Activated CD4-positive, alpha-beta T cell treated with anti-CD3 and anti-CD28 coated beads, Interleukin-2, Interleukin-4, amounts not matched to agents 100 ng/mL and 50 ng/mL, durations not matched to agents 16 hours and 8 hours (primary cell): Measurements from ENCODE around the gene ADAM10.

Experiments used
- DNase-seq: peaks from one replicate; pipeline ENCODE4 v3.0.0-alpha.2; 2020; ENCODE audit warnings: low spot score

ADAM10 gene

DNA sequence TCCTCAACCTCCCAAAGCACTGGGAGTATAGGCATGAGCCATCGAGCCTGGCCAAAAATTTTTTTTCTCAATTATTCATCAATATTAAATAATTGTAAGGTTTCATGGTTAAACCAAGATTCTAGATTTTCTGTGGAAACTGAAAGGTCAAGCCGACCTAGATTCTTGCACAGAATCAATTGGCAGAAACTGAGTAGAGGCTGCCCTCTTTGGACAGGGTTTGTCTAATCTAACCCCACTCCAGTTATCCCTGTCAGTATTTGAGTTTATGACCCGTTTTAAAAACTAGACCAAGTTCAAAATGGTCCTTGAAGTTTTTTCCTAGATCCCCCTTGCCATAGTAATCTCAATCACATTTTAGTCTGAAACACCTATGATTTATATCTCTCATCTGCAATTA lies 8.6 kb upstream of the ADAM10 start:
- DNase-seq = no peak

GRCh38 chr15:58755956-58756355 lies 6.4 kb upstream of the ADAM10 start:
- DNase-seq = no peak

GRCh38 chr15:58755350-58755749 lies 5.8 kb upstream of the ADAM10 start:
- no peak for DNase-seq

- no peak for DNase-seq
These were observed 3.2 kb upstream of the ADAM10 start for GRCh38 chr15:58752716-58753115.

DNA sequence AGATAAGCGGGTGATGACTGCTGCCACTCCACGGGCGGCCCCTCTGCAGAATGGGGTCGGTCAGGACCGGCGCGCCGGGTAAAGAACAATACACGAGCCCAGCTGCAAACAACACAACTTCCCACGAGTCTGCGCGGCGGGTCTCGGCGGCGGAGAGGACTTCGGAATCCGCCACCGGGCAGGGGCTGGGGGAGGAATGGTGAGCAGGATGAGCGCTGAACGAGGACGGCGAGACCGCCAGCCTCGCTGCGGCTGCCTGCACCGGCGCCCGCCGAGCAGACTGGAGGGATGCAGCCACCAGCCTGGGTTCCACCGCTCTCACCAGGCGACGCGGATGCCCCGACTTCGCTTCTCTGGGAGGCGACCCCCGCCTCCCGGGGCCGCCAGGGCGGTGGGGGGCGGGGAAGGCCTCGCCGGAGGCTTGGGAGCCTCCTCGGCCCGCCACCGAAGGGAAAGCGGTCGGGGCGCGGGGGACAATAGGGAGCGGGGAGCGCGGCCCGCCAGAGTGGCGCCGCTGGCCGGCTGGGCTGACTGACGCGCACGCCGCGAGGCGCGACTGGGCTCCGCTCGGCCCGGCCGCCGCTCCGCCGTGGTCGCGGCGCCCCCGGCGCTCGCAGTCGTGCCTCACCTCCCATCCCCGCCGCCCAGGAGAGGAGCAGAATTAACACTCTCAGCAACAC lies 515 bp downstream of the ADAM10 start:
- peak; percentile 41 for DNase-seq

DNA sequence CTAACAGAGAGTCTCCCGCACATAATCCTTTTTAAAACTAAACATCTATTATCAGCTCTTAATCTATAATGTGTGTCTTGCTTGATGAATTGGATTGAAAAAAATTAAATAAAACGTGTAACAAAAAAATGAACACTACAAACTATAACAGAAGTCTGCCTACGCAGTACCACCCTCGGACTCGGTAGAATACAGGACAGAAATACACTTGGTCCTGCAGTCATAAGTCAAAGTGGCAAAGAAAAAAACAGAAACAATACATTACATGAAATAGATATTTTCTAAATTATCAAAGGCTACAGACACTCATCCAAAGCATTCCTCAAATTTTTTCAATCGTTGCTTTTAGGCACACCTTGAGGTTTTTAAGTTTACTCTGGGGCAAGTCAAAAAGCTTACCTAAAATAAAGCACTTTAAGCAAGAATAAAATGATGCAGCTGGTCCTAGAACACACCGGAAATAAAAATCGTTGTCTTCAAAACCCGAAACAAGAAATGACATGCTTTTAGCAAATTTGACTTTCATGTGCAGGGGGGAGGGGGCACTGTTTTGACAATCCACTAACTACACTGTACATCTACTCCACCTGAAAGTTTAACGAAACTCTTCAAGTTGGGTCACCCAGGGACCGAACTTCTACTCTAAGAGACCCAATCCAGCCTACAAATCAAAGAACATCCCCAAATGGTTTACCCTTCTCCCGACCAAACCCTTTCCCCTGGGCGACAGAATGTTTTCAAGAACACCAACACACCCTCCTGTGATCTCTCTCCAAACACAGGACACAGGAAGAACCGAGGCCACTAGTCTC lies 1.3 kb downstream of the ADAM10 start:
- DNase-seq = peak; percentile 66

DNA sequence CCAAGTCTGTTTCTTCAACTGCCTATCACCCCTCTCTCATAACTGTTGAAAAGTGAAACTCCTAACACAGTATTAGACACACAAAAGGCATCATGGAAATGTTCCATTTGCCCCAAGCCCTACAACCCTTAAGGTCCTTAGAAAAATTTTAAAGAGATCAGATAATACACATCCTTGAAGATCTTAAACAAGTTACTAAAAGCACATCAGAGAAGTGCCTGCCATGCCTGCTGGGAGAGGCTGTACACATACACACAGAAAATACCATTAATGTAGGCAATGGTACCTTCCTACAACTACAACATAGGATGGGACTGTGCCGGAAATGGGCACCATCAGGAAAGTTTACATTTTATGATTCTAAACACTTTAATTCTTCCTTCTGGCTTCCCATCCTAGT lies 3.3 kb downstream of the ADAM10 start:
- no peak for DNase-seq

- no peak for DNase-seq
These were observed 6.5 kb downstream of the ADAM10 start for GRCh38 chr15:58742819-58743502.

- no peak for DNase-seq
These were observed 7.3 kb downstream of the ADAM10 start for GRCh38 chr15:58742022-58742813.

DNA sequence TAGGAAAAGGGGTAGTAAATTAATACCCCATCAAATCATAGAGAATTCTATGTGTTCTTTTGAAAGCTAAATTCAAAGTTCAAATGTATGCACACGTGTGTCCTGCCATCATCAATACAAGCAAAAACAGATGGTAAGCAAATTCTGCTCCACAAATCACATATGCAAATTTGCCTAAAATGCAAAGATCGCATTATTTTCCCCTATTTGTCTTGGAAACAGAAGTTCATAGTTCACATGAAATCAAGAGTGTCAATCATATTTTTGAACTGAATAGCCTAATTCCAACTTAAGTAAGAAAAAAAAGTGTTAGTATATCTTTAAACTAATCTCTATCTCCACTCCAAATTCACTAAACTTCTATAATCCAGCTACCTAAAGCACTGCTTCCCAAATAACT lies 8.5 kb downstream of the ADAM10 start:
- DNase-seq = no peak

DNA sequence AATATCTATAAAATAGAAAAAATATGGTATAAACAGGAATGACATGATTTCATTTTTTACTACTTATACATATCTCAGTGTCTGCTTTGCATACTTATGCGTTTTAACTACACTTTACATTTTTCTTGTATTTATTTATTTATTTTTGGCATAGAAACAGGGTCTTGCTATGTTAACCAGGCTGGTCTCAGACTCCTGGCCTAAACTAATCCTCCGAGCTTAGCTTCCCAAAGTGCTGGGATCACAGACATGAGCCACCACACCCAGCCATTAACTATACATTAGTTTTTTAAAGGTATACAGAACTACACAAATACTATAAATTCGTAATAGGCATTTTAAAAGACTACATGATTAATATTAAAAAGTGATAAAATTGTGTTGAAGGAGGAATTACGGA lies 9.1 kb downstream of the ADAM10 start:
- no peak for DNase-seq

- peak; percentile 9 for DNase-seq
These were observed 11.3 kb downstream of the ADAM10 start for GRCh38 chr15:58738046-58738707.

DNA sequence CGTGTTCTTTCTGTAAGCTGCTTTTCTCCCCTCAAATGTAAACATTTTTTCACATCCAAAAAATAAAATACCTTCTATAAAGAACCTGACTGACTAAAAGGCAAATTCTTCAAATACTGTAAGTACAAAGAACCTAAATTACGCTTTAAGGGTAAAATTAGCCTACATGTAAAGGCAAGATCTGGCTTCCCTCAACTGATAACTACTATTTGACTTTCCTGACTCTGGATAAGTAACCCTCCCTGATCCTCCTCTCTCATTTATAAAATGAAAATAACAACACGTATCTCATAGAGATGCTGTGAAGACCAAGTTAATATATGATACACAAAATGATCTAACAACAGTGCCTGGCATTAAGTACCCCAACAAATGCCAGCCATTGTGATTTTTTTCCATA lies 12.2 kb downstream of the ADAM10 start:
- no peak for DNase-seq

DNA sequence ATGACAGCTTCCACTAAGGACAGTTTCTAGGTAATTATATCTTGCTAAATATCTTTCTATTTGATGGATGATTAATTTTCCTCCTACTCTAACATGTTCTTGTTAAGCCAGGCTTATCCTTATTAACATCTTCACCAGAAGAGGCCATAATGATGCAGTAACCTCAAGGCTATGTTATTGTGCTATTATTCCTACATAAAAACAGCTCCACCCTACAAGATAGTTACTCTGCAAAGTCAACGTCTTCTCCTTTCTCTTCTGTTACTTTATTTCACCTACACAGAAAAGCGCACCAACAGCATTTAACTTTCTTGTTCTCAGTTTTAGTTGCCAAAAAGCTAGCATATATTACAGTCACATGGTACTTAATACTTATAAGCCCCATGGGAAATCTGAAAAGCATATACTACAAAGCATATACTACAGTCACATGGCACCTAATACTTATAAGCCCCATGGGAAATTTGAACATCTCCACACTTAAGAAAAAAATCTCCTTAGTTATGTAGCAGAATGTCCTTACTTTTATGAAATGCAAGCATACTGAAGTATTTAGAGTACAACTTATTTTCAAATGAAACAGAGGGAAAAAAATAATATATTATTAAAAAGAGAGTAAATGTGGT lies 13.4 kb downstream of the ADAM10 start:
- no peak for DNase-seq

DNA sequence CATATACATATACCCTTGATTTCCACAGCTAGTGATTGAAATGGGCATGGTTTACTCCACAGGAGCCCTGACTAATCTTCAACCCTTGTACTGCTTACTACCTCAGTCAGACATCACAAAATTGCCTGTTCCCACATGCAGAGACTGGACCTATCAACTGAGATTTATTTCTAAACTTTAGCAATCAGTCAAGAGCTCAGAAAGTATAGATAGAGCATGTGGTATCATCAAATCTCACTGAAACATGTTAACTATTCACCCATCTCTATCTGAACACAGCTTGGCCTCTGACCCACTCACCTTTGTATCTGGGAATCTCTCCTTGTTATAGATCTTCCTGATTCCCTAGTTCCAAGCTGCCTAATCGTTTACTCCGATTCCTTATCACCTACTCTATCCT lies 14.6 kb downstream of the ADAM10 start:
- no peak for DNase-seq

GRCh38 chr15:58732625-58733363 lies 16.7 kb downstream of the ADAM10 start:
- no peak for DNase-seq

DNA sequence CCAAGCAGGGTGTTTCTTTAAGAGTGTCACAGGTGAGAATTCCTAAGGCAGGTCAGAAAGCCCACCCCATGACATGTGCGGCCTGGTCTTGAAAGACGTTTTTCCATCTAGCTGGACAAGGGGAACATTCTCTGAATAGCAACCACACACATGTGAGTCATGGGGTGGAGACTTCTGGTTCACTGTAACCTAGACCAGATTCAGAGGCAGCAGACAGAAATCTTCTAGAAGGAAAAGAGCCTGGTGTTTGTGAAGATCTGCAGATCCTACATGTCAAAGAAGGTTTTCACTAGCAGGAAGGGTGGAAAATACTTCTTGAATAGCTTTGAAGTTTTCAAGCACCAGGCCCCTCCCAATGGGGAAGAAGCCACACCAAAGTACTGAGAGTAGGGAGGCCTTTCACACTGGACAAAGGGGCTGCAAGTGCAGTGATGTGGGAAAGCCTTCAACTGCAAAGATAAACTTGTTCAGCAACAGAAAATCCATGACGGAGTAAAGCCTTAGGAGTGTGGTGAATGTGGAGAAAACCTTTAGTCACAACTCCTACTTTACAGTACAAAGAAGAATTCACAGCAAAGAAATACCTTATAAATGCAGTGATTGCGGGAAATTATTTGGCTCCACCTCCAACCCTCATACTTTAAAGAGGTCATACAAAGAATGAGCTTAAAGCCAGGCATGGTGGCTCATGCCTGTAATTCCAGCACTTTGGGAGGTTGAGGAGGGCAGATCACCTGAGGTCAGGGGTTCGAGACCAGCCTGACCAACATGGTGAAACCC lies 17.6 kb downstream of the ADAM10 start:
- no peak for DNase-seq

- DNase-seq = no peak
These were observed 22.6 kb downstream of the ADAM10 start for GRCh38 chr15:58726867-58727266.

- DNase-seq = no peak
These were observed 25.0 kb downstream of the ADAM10 start for GRCh38 chr15:58724466-58724865.

DNA sequence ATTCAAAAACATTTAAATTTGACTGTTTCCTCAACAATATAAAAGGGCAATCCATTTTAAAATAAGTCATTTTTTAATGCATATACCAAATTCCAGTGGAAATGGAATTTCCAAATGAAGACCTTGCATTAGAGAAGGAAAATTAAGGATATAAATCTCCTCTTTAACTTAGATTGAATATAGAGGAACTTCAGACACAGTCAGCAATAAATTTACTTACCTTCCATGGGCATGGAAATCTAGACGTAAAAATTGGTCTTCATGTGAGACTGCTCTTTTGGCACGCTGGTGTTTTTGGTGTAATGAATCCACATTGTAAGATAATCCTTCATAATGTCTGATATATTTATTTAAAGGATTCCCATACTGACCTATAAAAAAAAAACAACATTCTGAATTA lies 32.1 kb downstream of the ADAM10 start:
- DNase-seq = no peak
